ENCODE data around the gene HOXC4.
"Not testable (repeated sequence)": the region's sequence is repeated elsewhere in the genome, so short reads cannot be mapped to it uniquely, and the experiment has no call there.

DNA sequence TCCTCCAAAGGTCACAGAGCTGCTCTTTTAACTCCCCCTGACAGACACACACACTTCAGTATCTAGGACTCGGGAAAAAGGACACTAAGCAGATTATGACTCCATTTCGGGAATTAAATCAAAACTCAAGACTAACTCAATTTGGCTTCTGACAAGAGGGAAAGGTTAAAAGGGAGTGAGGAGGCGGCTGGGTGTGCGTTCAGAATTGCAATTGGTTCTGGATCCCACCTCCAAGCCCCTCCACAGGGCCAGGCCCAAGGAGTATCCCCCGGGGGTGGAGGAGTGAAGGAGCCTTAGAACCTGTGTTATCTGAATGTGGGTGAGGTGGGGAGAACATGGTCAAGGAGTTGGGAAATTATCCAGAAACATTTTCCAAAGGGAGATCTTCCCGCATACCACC, 35.8 kb downstream of the HOXC4 start:
- not testable (repeated sequence) for TF ChIP-seq POLR2AphosphoS5 (IDR thresholded peaks at IDR 0.05); CTCF (IDR thresholded peaks at IDR 0.05); EP300 (IDR thresholded peaks at IDR 0.05); POLR2A (IDR thresholded peaks at IDR 0.05; ENCODE audit: low read depth)
